HG02852 (cell line): ENCODE measurements around the gene RPA1.

Experiments
- ATAC-seq: cut with Tn5 transposase; IDR thresholded peaks from one replicate; pipeline ENCODE4 v1.9.1; 2021; ENCODE audit warnings: mild to moderate bottlenecking, moderate library complexity; ENCODE audit not compliant: unreplicated experiment

Gene RPA1

DNA sequence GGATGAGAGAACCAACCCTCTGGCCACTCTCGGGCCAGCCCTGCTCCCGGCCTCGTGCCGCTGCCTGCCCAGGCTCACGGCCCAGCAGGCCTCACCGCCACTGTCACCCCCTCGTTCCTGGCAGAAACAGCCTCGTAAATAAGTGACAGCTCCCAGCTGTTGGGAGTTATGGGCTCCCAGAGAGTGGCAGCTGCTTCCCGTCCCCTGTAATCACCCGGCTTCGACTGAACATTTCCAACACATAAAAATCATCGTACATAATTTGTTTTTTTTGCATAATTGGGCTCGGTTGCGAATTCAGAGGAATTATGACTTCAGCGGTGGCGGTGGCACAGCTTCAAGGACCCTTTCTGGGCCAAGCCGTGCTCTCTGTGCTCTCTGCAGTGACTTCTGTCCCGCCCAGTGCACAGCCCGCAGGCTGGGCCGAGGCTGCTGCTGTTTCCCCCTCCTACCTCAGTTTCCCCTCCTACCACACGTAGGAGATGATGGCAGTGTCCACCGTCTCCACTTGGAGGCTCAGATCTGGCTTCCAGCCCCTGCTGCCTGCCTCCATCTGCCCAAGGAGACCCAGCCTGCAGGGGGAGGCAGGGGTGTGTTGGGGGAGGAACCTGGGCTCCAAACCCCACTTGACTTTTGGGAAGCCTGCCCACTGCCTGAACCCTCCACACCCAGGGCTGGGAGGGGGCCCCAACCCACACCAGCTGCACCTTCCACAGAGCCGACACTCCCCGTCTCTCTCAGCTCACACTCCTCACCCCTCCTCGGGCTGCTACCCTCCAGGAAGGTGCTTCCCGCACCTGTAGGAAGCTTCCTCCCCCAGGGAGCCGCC, 110.4 kb downstream of the RPA1 start:
- no peak for ATAC-seq

- no peak for ATAC-seq
Observed at GRCh38 chr17:1940810-1941185, 111.0 kb downstream of the RPA1 start.

DNA sequence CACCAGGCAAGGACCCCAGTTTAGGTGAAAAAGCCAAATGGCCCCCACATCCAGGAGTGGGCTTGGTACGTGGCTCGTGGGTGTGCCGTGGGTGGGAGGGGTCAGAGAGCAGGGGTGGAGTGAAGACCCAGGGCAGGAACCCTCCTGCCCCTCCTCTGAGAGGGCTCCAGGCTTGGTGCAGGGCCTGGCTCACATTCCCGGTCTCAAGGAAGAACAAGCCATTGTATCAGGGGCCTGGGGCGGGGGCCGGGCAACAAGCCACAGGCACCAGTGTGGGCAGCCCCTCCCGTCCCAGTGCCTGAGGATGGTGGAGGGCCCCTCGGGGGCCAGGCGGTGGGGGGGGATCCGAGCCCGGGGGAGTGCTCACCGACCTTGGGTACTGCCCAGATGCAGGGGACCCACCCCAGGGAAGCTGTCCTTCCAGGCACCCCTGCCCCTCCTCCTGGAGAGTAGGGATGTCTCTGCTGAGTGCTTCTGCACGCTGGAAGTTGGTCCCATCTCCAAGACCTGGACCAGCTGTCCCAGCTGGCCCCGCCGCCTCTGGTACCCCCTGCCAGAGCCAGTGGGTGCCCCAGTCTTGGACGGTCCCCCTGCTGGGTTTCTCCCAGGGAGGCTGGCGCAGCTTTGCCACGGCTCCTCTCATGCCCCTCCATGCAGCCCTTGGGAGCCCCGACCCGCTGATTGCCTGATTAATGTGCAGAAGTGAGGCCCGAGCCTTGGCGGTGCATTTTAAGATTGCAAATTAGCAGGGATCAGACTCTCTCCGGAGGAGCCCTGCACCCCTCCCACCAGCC, 111.7 kb downstream of the RPA1 start:
- no peak for ATAC-seq

- no peak for ATAC-seq
Observed at GRCh38 chr17:1942066-1942365, 112.2 kb downstream of the RPA1 start.

GRCh38 chr17:1942666-1943435, 113.0 kb downstream of the RPA1 start:
- ATAC-seq = no peak

DNA sequence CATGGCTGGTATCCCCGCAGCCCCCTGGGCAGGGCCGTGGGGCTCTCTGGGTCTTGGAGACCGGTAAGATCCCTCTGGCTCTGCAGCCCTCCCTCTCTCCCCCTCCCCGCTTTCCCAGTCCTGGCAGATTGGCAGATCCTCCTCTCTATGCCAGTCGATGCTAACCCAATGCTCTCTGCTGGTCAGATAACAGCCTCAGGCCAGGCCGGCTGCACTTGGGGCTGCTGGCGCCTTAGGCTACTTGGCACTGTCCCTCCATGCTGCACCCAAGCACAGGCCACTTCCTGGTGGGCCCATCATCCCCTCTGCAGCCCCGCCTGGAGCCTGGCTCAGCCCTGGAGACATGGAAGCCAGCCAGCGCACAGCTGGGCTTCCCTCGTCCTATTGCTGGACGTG, 113.6 kb downstream of the RPA1 start:
- ATAC-seq = no peak

- no peak for ATAC-seq
Observed at GRCh38 chr17:1945621-1946020, 115.8 kb downstream of the RPA1 start.

DNA sequence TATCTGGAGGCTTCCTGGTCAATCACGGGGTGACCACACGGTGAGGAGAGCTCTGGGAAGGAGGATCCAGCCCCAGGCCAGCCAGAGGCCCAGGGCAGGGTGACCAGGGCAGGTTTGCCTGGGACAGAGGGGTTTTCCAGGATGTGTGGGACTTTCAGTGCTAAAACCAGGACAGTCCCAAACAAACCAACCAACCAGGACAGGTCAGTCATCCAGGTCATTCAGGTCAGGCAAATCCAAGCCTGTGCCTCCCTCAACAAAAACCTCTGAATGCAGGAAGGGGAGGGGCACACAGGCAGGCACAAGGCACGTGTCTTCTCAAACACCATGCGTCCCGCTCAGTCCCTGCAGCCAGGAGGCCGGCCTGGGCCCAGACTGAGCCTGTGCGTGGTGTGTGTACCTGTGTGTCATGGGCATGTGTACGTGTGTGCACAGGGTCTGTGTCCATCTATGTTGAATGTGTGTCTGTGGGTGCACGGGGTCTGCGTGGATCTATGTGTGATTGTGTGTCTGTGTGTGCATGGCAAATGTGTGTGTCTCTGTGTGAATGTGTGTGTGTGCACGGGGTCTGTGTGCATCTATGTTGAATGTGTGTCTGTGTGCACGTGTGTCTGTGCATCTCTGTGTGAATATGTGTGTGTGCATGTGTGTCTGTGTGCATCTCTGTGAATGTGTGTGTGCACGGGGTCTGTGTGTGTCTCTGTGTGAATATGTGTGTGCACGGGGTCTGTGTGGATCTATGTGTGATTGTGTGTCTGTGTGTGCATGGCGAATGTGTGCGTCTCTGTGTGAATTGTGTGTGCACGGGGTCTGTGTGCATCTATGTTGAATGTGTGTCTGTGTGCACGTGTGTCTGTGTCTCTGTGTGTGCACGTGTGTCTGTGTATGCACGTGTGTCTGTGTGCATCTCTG, 116.5 kb downstream of the RPA1 start:
- no peak for ATAC-seq

DNA sequence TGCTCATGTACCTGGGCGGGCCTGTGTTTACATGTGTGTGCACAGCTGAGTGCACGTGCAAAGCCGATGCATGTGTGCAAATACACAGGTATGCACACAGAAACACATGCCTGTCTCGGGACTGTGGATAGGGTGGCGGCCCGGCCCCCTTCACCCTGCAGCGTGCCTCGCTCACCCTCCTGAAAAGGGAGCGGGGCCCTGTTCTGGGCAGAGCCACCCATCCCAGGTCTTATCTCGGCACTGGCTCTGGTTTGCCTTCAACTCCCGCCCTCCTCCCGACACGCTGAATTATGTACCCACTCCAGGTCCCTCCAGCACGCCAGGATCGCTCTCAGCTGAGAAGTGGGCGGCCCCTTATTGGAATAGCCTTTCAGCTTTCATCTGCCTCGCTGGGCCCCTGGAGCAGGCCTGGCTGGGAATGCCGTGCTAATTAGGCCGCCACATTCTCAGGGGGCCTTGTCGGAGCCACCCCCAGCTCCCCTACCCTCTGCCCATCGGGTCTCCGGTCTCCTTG, 117.5 kb downstream of the RPA1 start:
- ATAC-seq = no peak

GRCh38 chr17:1947743-1948516, 118.1 kb downstream of the RPA1 start:
- no peak for ATAC-seq

DNA sequence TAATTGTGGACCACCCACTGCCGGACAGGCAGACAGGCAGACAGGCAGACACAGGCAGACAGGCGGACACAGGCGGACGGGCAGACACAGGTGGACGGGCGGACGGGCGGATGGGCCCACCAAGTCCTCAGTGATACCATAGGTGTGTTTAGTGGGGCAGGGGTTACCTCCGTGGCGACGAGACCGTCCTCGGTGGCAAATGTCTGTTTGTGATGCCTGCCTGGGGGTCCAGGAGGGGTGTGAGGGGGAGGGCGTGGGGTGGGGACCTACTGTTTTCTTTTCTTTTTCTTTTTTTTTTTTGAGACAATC, 118.7 kb downstream of the RPA1 start:
- ATAC-seq = no peak
